Gastrocnemius medialis (tissue), 4 donors: ENCODE data around the gene MYL3.

ENCODE experiments used
- CTCF ChIP-seq, 5 experiments: fragments of 450-650 bp in 3 of 5; fragments of 200-600 bp in 2 of 5; sonication (generic) in 2 of 5; IDR thresholded peaks in 4 of 5; conservative IDR thresholded peaks in 1 of 5; 1 replicate in 4 of 5; 2 replicates in 1 of 5; pipeline ENCODE4 v1.5.1; 2016 to 2019; ENCODE audit warnings: antibody characterized with exemption in 5 of 5, mild to moderate bottlenecking in 3 of 5, moderate library complexity in 3 of 5
- POLR2A ChIP-seq, 2 donors: fragments of 450-650 bp; IDR thresholded peaks; one replicate each; pipeline ENCODE4 v1.6.1; 2017; ENCODE audit warnings: antibody characterized with exemption in 2 of 2, mild to moderate bottlenecking in 2 of 2, moderate library complexity in 2 of 2

GRCh38 chr3:46846624-46847542 lies 16.4 kb downstream of the MYL3 start:
- TF ChIP-seq CTCF (IDR thresholded peaks at IDR 0.05 in 4 of 5, conservative IDR thresholded peaks at IDR 0.05 in 1 of 5) (no peak), POLR2A (IDR thresholded peaks at IDR 0.05) (no peak)
